ENCODE results near the gene ZNF316.
"Not testable (repeated sequence)": the region's sequence is repeated elsewhere in the genome, so short reads cannot be mapped to it uniquely, and the experiment has no call there.

Gene ZNF316

GRCh38 chr7:6658618-6659345 lies 21.7 kb downstream of the ZNF316 start:
- H3K4me3 ChIP-seq (ENCODE audit: low read length), result no peak overlapping the region
- TF ChIP-seq ZNF274 (IDR thresholded peaks at IDR 0.05; ENCODE audit: low read depth, low read length), result no peak

- H3K4me3 ChIP-seq (ENCODE audit: low read length), result not testable (repeated sequence)
Observed at GRCh38 chr7:6670851-6671250, 33.7 kb downstream of the ZNF316 start.

GRCh38 chr7:6675807-6676405 lies 38.8 kb downstream of the ZNF316 start:
- TF ChIP-seq ZNF274 (IDR thresholded peaks at IDR 0.05; ENCODE audit: low read depth, low read length), result peak; percentile 62
- no peak overlapping the region for H3K4me3 ChIP-seq (ENCODE audit: low read length)

- no peak for TF ChIP-seq ZNF274 (IDR thresholded peaks at IDR 0.05; ENCODE audit: low read depth, low read length)
- H3K4me3 ChIP-seq (ENCODE audit: low read length), result no peak overlapping the region
Observed at GRCh38 chr7:6680146-6680545, 43.0 kb downstream of the ZNF316 start.

GRCh38 chr7:6691103-6691502 lies 54.0 kb downstream of the ZNF316 start:
- H3K4me3 ChIP-seq (ENCODE audit: low read length), result no peak overlapping the region
- no peak for TF ChIP-seq ZNF274 (IDR thresholded peaks at IDR 0.05; ENCODE audit: low read depth, low read length)

- no peak overlapping the region for H3K4me3 ChIP-seq (ENCODE audit: low read length)
- peak; percentile 93 for TF ChIP-seq ZNF274 (IDR thresholded peaks at IDR 0.05; ENCODE audit: low read depth, low read length)
Observed at GRCh38 chr7:6691609-6692106, 54.5 kb downstream of the ZNF316 start.

- no peak for TF ChIP-seq ZNF274 (IDR thresholded peaks at IDR 0.05; ENCODE audit: low read depth, low read length)
- H3K4me3 ChIP-seq (ENCODE audit: low read length), result no peak overlapping the region
Observed at GRCh38 chr7:6700793-6701192, 63.7 kb downstream of the ZNF316 start.

- TF ChIP-seq ZNF274 (IDR thresholded peaks at IDR 0.05; ENCODE audit: low read depth, low read length), result no peak
- H3K4me3 ChIP-seq (ENCODE audit: low read length), result no peak overlapping the region
Observed at GRCh38 chr7:6701860-6702259, 64.7 kb downstream of the ZNF316 start.
